Smooth muscle cell (in vitro differentiated cells): ENCODE measurements around the gene UBE2I. TPM values are rescaled to one million over a fixed set of nuclear protein-coding genes. Genes with fewer than 3 reads are reported as not detected.

Source experiments
- DNase-seq: peaks from one replicate; lab custom pipeline; 2025; ENCODE audit not compliant: unreplicated experiment; lab: John Stamatoyannopoulos, UW
- H2AFZ ChIP-seq: fragments of 200-600 bp; sonication (generic); 2 replicates; pipeline ENCODE4 v1.6.0; 2016; ENCODE audit warnings: antibody characterized with exemption, low read depth, mild to moderate bottlenecking
- H3F3A ChIP-seq: fragments of 200-600 bp; sonication (generic); 2 replicates; pipeline ENCODE4 v1.6.0; 2017; ENCODE audit warnings: antibody characterized with exemption, low read depth
- H3K27ac ChIP-seq: fragments of 200-600 bp; sonication (generic); 2 replicates; pipeline ENCODE4 v1.5.1; 2016; ENCODE audit warnings: low read depth, mild to moderate bottlenecking
- H3K27me3 ChIP-seq: fragments of 200-600 bp; sonication (generic); 2 replicates; pipeline ENCODE4 v1.6.1; 2016; ENCODE audit warnings: low read depth, mild to moderate bottlenecking
- H3K36me3 ChIP-seq: fragments of 200-600 bp; sonication (generic); 2 replicates; pipeline ENCODE4 v1.5.1; 2016; ENCODE audit warnings: low read depth
- H3K4me1 ChIP-seq: fragments of 200-600 bp; sonication (generic); 2 replicates; pipeline ENCODE4 v1.5.1; 2016; ENCODE audit warnings: low read depth
- H3K4me2 ChIP-seq: fragments of 200-600 bp; sonication (generic); 2 replicates; pipeline ENCODE4 v1.6.0; 2016; ENCODE audit warnings: mild to moderate bottlenecking
- H3K4me3 ChIP-seq: fragments of 200-600 bp; sonication (generic); 2 replicates; pipeline ENCODE4 v1.5.1; 2016; ENCODE audit warnings: mild to moderate bottlenecking
- H3K79me2 ChIP-seq: fragments of 200-600 bp; sonication (generic); 2 replicates; pipeline ENCODE4 v1.6.0; 2016; ENCODE audit warnings: low read depth, mild to moderate bottlenecking
- H3K9ac ChIP-seq: fragments of 200-600 bp; sonication (generic); 2 replicates; pipeline ENCODE4 v1.6.0; 2016; ENCODE audit warnings: low read depth
- H3K9me3 ChIP-seq: fragments of 200-600 bp; sonication (generic); replicated peaks from 2 replicates; pipeline ENCODE4 v1.5.1; 2016; ENCODE audit warnings: low read depth
- H4K20me1 ChIP-seq: fragments of 200-600 bp; sonication (generic); 2 replicates; pipeline ENCODE4 v1.6.0; 2016; ENCODE audit warnings: low read depth
- CTCF ChIP-seq: fragments of 200-600 bp; sonication (generic); IDR thresholded peaks from 2 replicates; pipeline ENCODE4 v1.5.1; 2017; ENCODE audit warnings: borderline replicate concordance, mild to moderate bottlenecking, antibody characterized with exemption; ENCODE audit not compliant: insufficient read depth, poor library complexity, severe bottlenecking
- WGBS: methylation state at CpG from one replicate; pipeline ENCODE4 v1.1.7; 2016; ENCODE audit warnings: low lambda C conversion rate; 5-methylcytosine and 5-hydroxymethylcytosine counted together
- polyA plus RNA-seq: library from polyadenylated mRNA; unstranded; fragments of >200 nt; fragmentation: Nextera tagmentation; extraction: Ambion mirVana; gene quantifications from 2 replicates; pipeline ENCODE4 v1.2.1, GENCODE V29; 2016
- total RNA-seq: library from RNA; depleted of rRNA; stranded (reverse); fragments of >200 nt; gene quantifications from 2 replicates; pipeline ENCODE4 v1.2.3, GENCODE V29; 2014

The UBE2I gene
- total and polyA plus RNA-seq, 2 experiments from 2014 or later: 95.9 to 169 TPM

DNA sequence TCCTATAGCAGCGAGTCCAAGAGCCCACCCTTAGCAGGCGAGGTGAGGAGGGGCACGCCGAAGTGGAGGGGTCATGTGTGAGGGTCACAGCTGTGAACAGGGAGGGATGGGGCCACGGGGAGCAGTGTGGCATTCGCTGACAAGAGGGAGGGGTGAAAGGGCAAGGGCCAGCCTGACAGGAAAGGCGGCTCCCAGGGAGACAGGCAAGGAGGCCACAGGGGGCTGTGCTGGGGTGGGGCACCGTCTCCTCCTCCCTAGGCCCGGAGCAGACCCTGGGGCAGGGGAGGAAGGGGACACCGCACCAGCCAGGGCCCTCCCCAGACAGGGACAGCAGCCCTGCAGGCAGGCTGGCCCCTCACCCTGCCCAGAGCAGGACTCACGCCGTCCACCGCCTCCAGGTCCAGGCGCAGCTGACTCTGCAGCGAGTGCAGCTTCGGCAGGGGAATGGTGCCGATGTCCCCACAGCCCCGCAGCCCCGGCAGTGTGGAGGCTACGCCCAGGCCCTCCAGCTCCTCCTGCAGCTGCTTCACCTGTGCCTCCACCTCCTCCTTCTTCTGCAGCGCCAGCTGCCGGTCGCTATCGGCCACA, 57.4 kb downstream of the UBE2I start:
- Histone ChIP-seq H3F3A (no peaks in the 10 kb centered on the region), H2AFZ (no peak overlapping the region), H3K27ac (no peak overlapping the region), H3K79me2 (no peaks in the 10 kb centered on the region), H3K36me3 (no peaks in the 10 kb centered on the region), H3K4me2 (no peak overlapping the region), H3K27me3 (no peaks in the 10 kb centered on the region), H3K9ac (no peak overlapping the region), H3K4me1 (no peaks in the 10 kb centered on the region), H3K9me3 (no peaks in the 10 kb centered on the region), H4K20me1 (peaks cover 15% of the 10 kb centered on the region), H3K4me3 (no peak overlapping the region)
- no peak for TF ChIP-seq CTCF
- DNase-seq: no peak
- WGBS: 95% methylated on average over 17 of the region's 24 CpGs

- Histone ChIP-seq H2AFZ (no peak overlapping the region), H3K36me3 (no peaks in the 10 kb centered on the region), H3K4me3 (no peak overlapping the region), H3K27me3 (no peaks in the 10 kb centered on the region), H3F3A (no peaks in the 10 kb centered on the region), H3K9ac (no peak overlapping the region), H4K20me1 (peaks cover 13% of the 10 kb centered on the region), H3K4me2 (no peak overlapping the region), H3K4me1 (no peaks in the 10 kb centered on the region), H3K9me3 (no peaks in the 10 kb centered on the region), H3K79me2 (no peaks in the 10 kb centered on the region), H3K27ac (no peak overlapping the region)
- WGBS: 91% methylated on average over 18 of the region's 27 CpGs
- no peak for TF ChIP-seq CTCF
- no peak for DNase-seq
Measured at GRCh38 chr16:1367486-1368174, 58.2 kb downstream of the UBE2I start.

DNA sequence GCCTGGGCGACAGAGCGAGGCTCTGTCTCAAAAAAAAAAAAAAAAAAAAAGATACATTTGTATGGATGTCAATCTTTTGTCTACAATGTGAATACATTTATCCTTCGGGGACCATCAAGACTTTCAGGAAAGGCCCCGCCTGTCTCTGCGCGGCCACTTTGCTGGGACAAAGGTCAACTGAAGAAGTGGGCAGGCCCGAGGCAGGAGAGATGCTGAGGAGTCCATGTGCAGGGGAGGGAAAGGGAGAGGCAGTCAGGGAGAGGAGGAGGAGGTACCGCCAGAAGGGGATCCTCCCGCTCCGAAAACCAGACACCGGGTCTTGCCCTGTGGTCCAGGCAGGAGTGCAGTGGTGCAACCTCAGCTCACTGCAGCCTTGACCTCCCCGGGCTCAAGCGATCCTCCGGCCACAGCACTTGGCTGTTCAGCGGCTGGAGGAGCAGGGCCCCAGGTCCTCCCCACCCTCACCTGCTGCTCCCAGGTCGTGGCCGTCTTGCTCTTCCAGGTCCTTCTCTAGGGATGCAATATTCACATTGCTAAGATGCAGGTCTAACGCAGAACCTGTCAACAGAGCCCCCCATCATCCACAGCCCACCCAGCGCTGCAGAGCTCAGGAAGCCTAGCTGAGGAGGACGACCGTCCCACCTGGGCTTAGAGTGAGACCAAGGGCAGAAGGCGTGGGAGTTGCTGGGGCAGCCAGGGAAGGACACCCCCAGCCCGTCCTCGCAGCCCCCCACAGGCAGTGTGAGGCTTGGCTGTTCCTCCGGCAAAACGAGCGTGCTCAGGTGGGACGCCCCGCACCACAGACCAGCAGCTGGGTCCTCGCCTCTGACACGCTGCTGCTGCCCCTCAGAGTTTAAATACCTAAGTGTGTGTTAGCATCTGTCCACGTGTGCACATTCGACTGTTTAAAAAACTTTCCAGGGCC, 61.9 kb downstream of the UBE2I start:
- TF ChIP-seq CTCF: no peak
- no peak overlapping the region for H3K4me3 ChIP-seq
- no peaks in the 10 kb centered on the region for H3K9me3 ChIP-seq
- no peak overlapping the region for H2AFZ ChIP-seq
- H3K27me3 ChIP-seq: no peaks in the 10 kb centered on the region
- H3K27ac ChIP-seq: no peak overlapping the region
- H3K9ac ChIP-seq: no peak overlapping the region
- H3F3A ChIP-seq: no peaks in the 10 kb centered on the region
- H3K4me2 ChIP-seq: no peak overlapping the region
- 96% methylated on average over 28 of the region's 33 CpGs for WGBS
- no peak for DNase-seq
- peaks cover under 1% of the 10 kb centered on the region for H4K20me1 ChIP-seq
- H3K4me1 ChIP-seq: no peaks in the 10 kb centered on the region
- no peaks in the 10 kb centered on the region for H3K79me2 ChIP-seq
- no peaks in the 10 kb centered on the region for H3K36me3 ChIP-seq
